Measurements from ENCODE around the gene SF3B5.

DNA sequence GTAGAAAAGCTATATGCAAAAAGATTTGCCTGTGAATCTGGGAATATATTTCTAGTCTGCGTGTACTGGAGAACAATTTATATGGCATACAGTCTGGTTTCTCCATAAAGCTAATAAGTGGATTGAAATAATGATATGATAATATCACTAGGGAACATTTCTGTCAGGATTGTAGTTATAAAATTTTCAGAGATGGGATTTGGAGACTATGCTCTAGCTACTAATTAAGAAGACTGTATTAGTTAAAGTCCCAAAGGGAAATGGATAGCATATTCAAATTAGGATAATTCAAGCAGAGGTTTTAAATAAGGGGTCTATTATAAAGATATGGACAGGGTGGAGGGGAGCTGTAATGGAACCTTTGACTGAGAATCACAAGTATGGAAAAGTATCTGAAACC is 47.7 kb upstream of the SF3B5 start:
- TF ChIP-seq POLR2AphosphoS5 (IDR thresholded peaks at IDR 0.05; ENCODE audit: borderline replicate concordance, low read depth, low read length) (no peak), EZH2 (IDR thresholded peaks at IDR 0.05) (no peak), FOXP2 (optimal IDR thresholded peaks at IDR 0.05; ENCODE audit: control extremely low read depth, extremely low read length, insufficient read depth) (no peak)
